ENCODE results near the gene SEC24D. TPM values are rescaled to one million over a fixed set of nuclear protein-coding genes. Genes with fewer than 3 reads are reported as not detected.

The SEC24D gene
- total and polyA plus RNA-seq, 3 experiments from 2014 or later: 22.7 to 24.3 (median 23.8) TPM

- Mint-ChIP-seq H3K27ac (peak overlapping the region in 1 of 8 donors; percentile 79), H3K9me3 (no peaks in the 10 kb centered on the region), H3K36me3 (peaks cover 3 to 53% (median 26%) of the 10 kb centered on the region in 3 donors), H3K4me1 (no peaks in the 10 kb centered on the region), H3K27me3 (no peaks in the 10 kb centered on the region), H3K4me3 (no peak overlapping the region)
- Histone ChIP-seq H3K27me3 (ENCODE audit: insufficient read depth, low read length, poor library complexity, severe bottlenecking) (no peaks in the 10 kb centered on the region), H3K4me1 (ENCODE audit: insufficient read depth, low read length) (no peaks in the 10 kb centered on the region), H3K27ac (ENCODE audit: low read depth, low read length) (no peak overlapping the region), H3K36me3 (ENCODE audit: insufficient read depth, low read length) (no peaks in the 10 kb centered on the region), H3K9me3 (ENCODE audit: low read length) (no peaks in the 10 kb centered on the region), H3K4me3 (ENCODE audit: low read length) (no peak overlapping the region)
- CTCF ChIA-PET: no interaction called here
- no peak for DNase-seq
- POLR2A ChIA-PET: no interaction called here
Observed at GRCh38 chr4:118749347-118749988, 86.5 kb downstream of the SEC24D start.

- no peaks in the 10 kb centered on the region for H3K27me3 Mint-ChIP-seq
- no peaks in the 10 kb centered on the region for H3K4me1 Mint-ChIP-seq
- Histone ChIP-seq H3K4me3 (ENCODE audit: low read length) (no peak overlapping the region), H3K36me3 (ENCODE audit: insufficient read depth, low read length) (no peaks in the 10 kb centered on the region), H3K27ac (ENCODE audit: low read depth, low read length) (no peak overlapping the region), H3K9me3 (ENCODE audit: low read length) (no peaks in the 10 kb centered on the region), H3K27me3 (ENCODE audit: insufficient read depth, low read length, poor library complexity, severe bottlenecking) (no peaks in the 10 kb centered on the region), H3K4me1 (ENCODE audit: insufficient read depth, low read length) (no peaks in the 10 kb centered on the region)
- no peak for DNase-seq
- H3K36me3 Mint-ChIP-seq: peaks cover 4 to 57% (median 23%) of the 10 kb centered on the region in 3 donors
- no peaks in the 10 kb centered on the region for H3K9me3 Mint-ChIP-seq
- no peak overlapping the region for H3K4me3 Mint-ChIP-seq
- ChIA-PET CTCF (interaction anchor here (0.6 to 1.8 kb wide), 4 partner anchors 9 to 144 kb away, joined by 3 to 5 read pairs (median 4); no protein-coding TSS in a partner anchor), POLR2A (no interaction called here)
- H3K27ac Mint-ChIP-seq: peak overlapping the region in 2 of 8 donors; percentile 32 to 79
Observed at GRCh38 chr4:118746251-118746919, 89.5 kb downstream of the SEC24D start.

GRCh38 chr4:118745357-118745756 lies 90.6 kb downstream of the SEC24D start:
- Histone ChIP-seq H3K4me3 (ENCODE audit: low read length) (no peak overlapping the region), H3K9me3 (ENCODE audit: low read length) (no peaks in the 10 kb centered on the region), H3K27ac (ENCODE audit: low read depth, low read length) (no peak overlapping the region), H3K36me3 (ENCODE audit: insufficient read depth, low read length) (peaks cover 3% of the 10 kb centered on the region), H3K4me1 (ENCODE audit: insufficient read depth, low read length) (no peaks in the 10 kb centered on the region), H3K27me3 (ENCODE audit: insufficient read depth, low read length, poor library complexity, severe bottlenecking) (no peaks in the 10 kb centered on the region)
- POLR2A ChIA-PET: no interaction called here
- CTCF ChIA-PET: interaction anchor here (1.3 to 1.8 kb wide), 2 partner anchors 27 to 145 kb away, joined by 4 to 5 read pairs; no protein-coding TSS in a partner anchor
- H3K27me3 Mint-ChIP-seq: no peaks in the 10 kb centered on the region
- H3K36me3 Mint-ChIP-seq: peaks cover 4 to 57% (median 20%) of the 10 kb centered on the region in 3 donors
- no peaks in the 10 kb centered on the region for H3K9me3 Mint-ChIP-seq
- peak overlapping the region in 1 of 8 donors; percentile 22 for H3K27ac Mint-ChIP-seq
- no peak for DNase-seq
- no peaks in the 10 kb centered on the region for H3K4me1 Mint-ChIP-seq
- H3K4me3 Mint-ChIP-seq: no peak overlapping the region

- Mint-ChIP-seq H3K36me3 (peaks cover 4 to 64% (median 19%) of the 10 kb centered on the region in 3 donors), H3K4me1 (no peaks in the 10 kb centered on the region), H3K4me3 (no peak overlapping the region), H3K27me3 (no peaks in the 10 kb centered on the region), H3K9me3 (no peaks in the 10 kb centered on the region), H3K27ac (no peak overlapping the region)
- CTCF ChIA-PET: no interaction called here
- DNase-seq: no peak
- Histone ChIP-seq H3K36me3 (ENCODE audit: insufficient read depth, low read length) (peaks cover 14% of the 10 kb centered on the region), H3K27ac (ENCODE audit: low read depth, low read length) (no peak overlapping the region), H3K4me1 (ENCODE audit: insufficient read depth, low read length) (no peaks in the 10 kb centered on the region), H3K27me3 (ENCODE audit: insufficient read depth, low read length, poor library complexity, severe bottlenecking) (no peaks in the 10 kb centered on the region), H3K4me3 (ENCODE audit: low read length) (no peak overlapping the region), H3K9me3 (ENCODE audit: low read length) (no peaks in the 10 kb centered on the region)
- POLR2A ChIA-PET: no interaction called here
Observed at GRCh38 chr4:118743867-118744266, 92.1 kb downstream of the SEC24D start.

- DNase-seq: no peak
- Mint-ChIP-seq H3K27me3 (no peaks in the 10 kb centered on the region), H3K27ac (no peak overlapping the region), H3K4me1 (no peaks in the 10 kb centered on the region), H3K9me3 (no peaks in the 10 kb centered on the region), H3K36me3 (peaks cover 11 to 76% (median 21%) of the 10 kb centered on the region in 3 donors), H3K4me3 (no peak overlapping the region)
- no peak overlapping the region for H3K4me3 ChIP-seq (ENCODE audit: low read length)
- no peak overlapping the region for H3K27ac ChIP-seq (ENCODE audit: low read depth, low read length)
- H3K9me3 ChIP-seq (ENCODE audit: low read length): no peaks in the 10 kb centered on the region
- H3K4me1 ChIP-seq (ENCODE audit: insufficient read depth, low read length): no peaks in the 10 kb centered on the region
- ChIA-PET POLR2A (no interaction called here), CTCF (interaction anchor here (0.7 kb wide), 1 partner anchor 149 kb away, joined by 5 read pairs; no protein-coding TSS in a partner anchor)
- H3K27me3 ChIP-seq (ENCODE audit: insufficient read depth, low read length, poor library complexity, severe bottlenecking): no peaks in the 10 kb centered on the region
- H3K36me3 ChIP-seq (ENCODE audit: insufficient read depth, low read length): peaks cover 20% of the 10 kb centered on the region
Observed at GRCh38 chr4:118742050-118742449, 93.9 kb downstream of the SEC24D start.

GRCh38 chr4:118741301-118741855 lies 94.5 kb downstream of the SEC24D start:
- ChIA-PET POLR2A (no interaction called here), CTCF (interaction anchor here (0.7 kb wide), 1 partner anchor 149 kb away, joined by 5 read pairs; no protein-coding TSS in a partner anchor)
- Mint-ChIP-seq H3K4me1 (no peaks in the 10 kb centered on the region), H3K27ac (no peak overlapping the region), H3K4me3 (no peak overlapping the region), H3K36me3 (peaks cover 11 to 78% (median 22%) of the 10 kb centered on the region in 3 donors), H3K27me3 (no peaks in the 10 kb centered on the region), H3K9me3 (no peaks in the 10 kb centered on the region)
- Histone ChIP-seq H3K27ac (ENCODE audit: low read depth, low read length) (no peak overlapping the region), H3K4me1 (ENCODE audit: insufficient read depth, low read length) (no peaks in the 10 kb centered on the region), H3K27me3 (ENCODE audit: insufficient read depth, low read length, poor library complexity, severe bottlenecking) (no peaks in the 10 kb centered on the region), H3K4me3 (ENCODE audit: low read length) (no peak overlapping the region), H3K36me3 (ENCODE audit: insufficient read depth, low read length) (peaks cover 20% of the 10 kb centered on the region), H3K9me3 (ENCODE audit: low read length) (no peaks in the 10 kb centered on the region)
- DNase-seq: no peak

GRCh38 chr4:118740869-118741268 lies 95.1 kb downstream of the SEC24D start:
- H3K27ac Mint-ChIP-seq: no peak overlapping the region
- no peaks in the 10 kb centered on the region for H3K4me1 ChIP-seq (ENCODE audit: insufficient read depth, low read length)
- no peak overlapping the region for H3K4me3 ChIP-seq (ENCODE audit: low read length)
- ChIA-PET POLR2A (no interaction called here), CTCF (no interaction called here)
- H3K9me3 ChIP-seq (ENCODE audit: low read length): no peaks in the 10 kb centered on the region
- no peaks in the 10 kb centered on the region for H3K9me3 Mint-ChIP-seq
- no peak overlapping the region for H3K4me3 Mint-ChIP-seq
- H3K36me3 Mint-ChIP-seq: peaks cover 11 to 80% (median 22%) of the 10 kb centered on the region in 3 donors
- no peaks in the 10 kb centered on the region for H3K27me3 ChIP-seq (ENCODE audit: insufficient read depth, low read length, poor library complexity, severe bottlenecking)
- no peak for DNase-seq
- H3K27ac ChIP-seq (ENCODE audit: low read depth, low read length): no peak overlapping the region
- H3K27me3 Mint-ChIP-seq: no peaks in the 10 kb centered on the region
- no peaks in the 10 kb centered on the region for H3K4me1 Mint-ChIP-seq
- peaks cover 20% of the 10 kb centered on the region for H3K36me3 ChIP-seq (ENCODE audit: insufficient read depth, low read length)

- H3K36me3 ChIP-seq (ENCODE audit: insufficient read depth, low read length): peaks cover 20% of the 10 kb centered on the region
- no peak overlapping the region for H3K4me3 ChIP-seq (ENCODE audit: low read length)
- Mint-ChIP-seq H3K9me3 (no peaks in the 10 kb centered on the region), H3K27me3 (no peaks in the 10 kb centered on the region), H3K27ac (no peak overlapping the region), H3K4me1 (no peaks in the 10 kb centered on the region), H3K4me3 (no peak overlapping the region), H3K36me3 (peaks cover 11 to 76% (median 24%) of the 10 kb centered on the region in 3 donors)
- no peak overlapping the region for H3K27ac ChIP-seq (ENCODE audit: low read depth, low read length)
- H3K27me3 ChIP-seq (ENCODE audit: insufficient read depth, low read length, poor library complexity, severe bottlenecking): no peaks in the 10 kb centered on the region
- CTCF ChIA-PET: no interaction called here
- no peaks in the 10 kb centered on the region for H3K9me3 ChIP-seq (ENCODE audit: low read length)
- DNase-seq: no peak
- no peaks in the 10 kb centered on the region for H3K4me1 ChIP-seq (ENCODE audit: insufficient read depth, low read length)
- POLR2A ChIA-PET: no interaction called here
Observed at GRCh38 chr4:118739022-118739713, 96.8 kb downstream of the SEC24D start.

All from CD8-positive, alpha-beta memory T cell (primary cell).